Duodenal mucosa (tissue), 2 donors: Measurements from ENCODE around the gene KRT77.

Source experiments
- H3K27ac ChIP-seq: one replicate; pipeline ENCODE4 v1.7.0; 2013; ENCODE audit warnings: low read depth, low read length
- H3K27me3 ChIP-seq, 2 donors: one replicate each; pipeline ENCODE4 v1.7.0; 2013; ENCODE audit warnings: low read length in 2 of 2, control low read depth in 1 of 2; ENCODE audit not compliant: insufficient read depth in 2 of 2, control insufficient read depth in 1 of 2
- H3K36me3 ChIP-seq, 2 donors: one replicate each; pipeline ENCODE4 v1.7.0; 2013; ENCODE audit warnings: low read length in 2 of 2, control low read depth in 1 of 2; ENCODE audit not compliant: insufficient read depth in 2 of 2, control insufficient read depth in 1 of 2
- H3K4me1 ChIP-seq, 2 donors: one replicate each; pipeline ENCODE4 v1.7.0; 2013; ENCODE audit warnings: low read length in 2 of 2, control low read depth in 1 of 2; ENCODE audit not compliant: insufficient read depth in 2 of 2, control insufficient read depth in 1 of 2
- H3K4me3 ChIP-seq, 2 donors: one replicate each; pipeline ENCODE4 v1.7.0; 2013; ENCODE audit warnings: low read length in 2 of 2, low read depth in 1 of 2
- H3K9ac ChIP-seq, 2 donors: one replicate each; pipeline ENCODE4 v1.7.0; 2013; ENCODE audit warnings: low read length in 2 of 2, low read depth in 1 of 2
- H3K9me3 ChIP-seq, 2 donors: one replicate each; pipeline ENCODE4 v1.7.0; 2013; ENCODE audit warnings: low read length in 2 of 2, control low read depth in 1 of 2; ENCODE audit not compliant: control insufficient read depth in 1 of 2

Gene KRT77

DNA sequence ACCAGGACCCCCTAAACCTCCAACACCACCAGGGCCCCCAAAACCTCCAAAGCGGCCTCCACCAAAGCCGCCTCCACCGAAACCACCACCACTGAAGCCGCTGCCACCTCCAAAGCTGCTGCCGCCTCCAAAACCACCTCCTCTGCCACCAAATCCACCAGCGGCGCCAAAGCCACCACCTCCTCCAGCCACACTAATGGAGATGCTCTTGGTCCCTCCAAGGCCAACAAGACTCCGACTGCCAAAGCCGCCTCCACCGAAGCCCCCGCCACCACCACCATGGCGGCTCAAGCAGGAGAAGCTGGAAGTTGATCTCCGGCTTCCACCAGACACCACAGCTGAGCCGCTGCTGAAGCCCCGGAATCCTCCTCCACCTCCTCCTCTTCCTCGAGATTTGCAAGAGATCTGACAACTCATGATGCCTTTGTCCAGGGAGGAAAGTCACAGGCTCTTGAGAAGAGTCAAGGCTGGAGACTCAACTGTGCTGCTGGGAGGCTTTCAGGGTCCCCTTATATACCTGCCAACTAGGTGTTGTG, 51.5 kb downstream of the KRT77 start, which contains the start of gene KRT2:
KRT2 (minus strand) TSS at position 486 of the 536 bp plus-strand sequence; CDS start at position 417, 69 bp downstream.
- Histone ChIP-seq H3K4me1 (peaks cover 56 to 57% of the 10 kb centered on the region in 2 donors), H3K9ac (no peak within 1 kb of the TSS), H3K9me3 (no peaks in the 10 kb centered on the region), H3K4me3 (peak within 1 kb of the TSS in 1 of 2 donors; percentile 41), H3K36me3 (no peaks in the 10 kb centered on the region), H3K27ac (no peak within 1 kb of the TSS), H3K27me3 (peaks cover 0 to 3% of the 10 kb centered on the region in 2 donors)

DNA sequence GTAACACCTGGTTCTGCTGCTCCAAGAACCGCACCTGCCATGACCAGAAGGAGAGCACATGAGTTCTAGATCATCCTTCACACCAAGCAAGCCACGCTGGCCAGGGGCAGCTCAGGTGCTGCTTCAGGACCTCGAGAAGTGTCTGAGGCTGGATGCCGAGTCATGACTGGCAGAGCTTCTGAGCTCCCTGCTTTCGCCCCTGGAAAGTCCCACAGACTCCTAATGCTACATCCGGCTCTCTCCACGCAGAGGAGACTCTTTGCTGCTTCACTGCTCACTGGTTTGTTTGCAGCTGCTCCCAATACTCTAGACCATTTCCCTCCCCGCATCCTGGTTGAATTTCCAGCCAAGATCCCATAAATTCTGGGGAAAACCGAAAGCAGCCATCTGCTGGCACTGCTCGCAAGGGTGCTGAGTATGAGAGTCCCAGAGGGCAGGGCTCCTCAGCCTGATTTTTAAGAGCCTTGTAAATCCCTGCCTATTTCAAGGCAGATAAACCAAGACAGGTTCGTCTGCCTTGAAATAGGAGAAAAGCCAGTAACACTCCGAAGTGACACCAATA, 52.7 kb downstream of the KRT77 start:
- Histone ChIP-seq H3K9me3 (no peaks in the 10 kb centered on the region), H3K27ac (no peak overlapping the region), H3K9ac (peak overlapping the region in 1 of 2 donors; percentile 51), H3K4me3 (peak overlapping the region in 1 of 2 donors; percentile 41), H3K27me3 (peaks cover 0 to 3% of the 10 kb centered on the region in 2 donors), H3K36me3 (no peaks in the 10 kb centered on the region), H3K4me1 (peaks cover 54 to 57% of the 10 kb centered on the region in 2 donors)

DNA sequence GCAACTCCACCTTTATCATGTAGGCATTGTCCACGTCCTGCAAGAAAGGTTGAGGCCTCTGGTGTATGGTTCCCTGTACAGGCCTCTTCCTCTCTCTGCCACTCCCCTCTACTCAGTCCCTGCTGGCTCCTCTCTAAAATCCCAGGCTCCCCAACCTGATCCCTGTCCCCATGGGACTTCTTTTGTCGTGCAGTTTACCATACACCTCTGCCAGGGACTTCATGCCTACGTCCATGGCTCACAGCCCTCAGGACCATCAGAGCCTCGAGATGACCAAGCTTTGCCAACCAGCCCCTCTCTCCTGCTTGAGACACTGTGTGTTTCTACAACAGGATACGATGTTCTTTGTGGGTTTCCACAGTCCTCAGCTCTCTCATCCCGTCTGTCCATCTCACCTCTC, 54.3 kb downstream of the KRT77 start:
- H3K36me3 ChIP-seq = no peaks in the 10 kb centered on the region
- H3K27ac ChIP-seq = no peak overlapping the region
- no peaks in the 10 kb centered on the region for H3K9me3 ChIP-seq
- H3K4me1 ChIP-seq = peaks cover 57 to 60% of the 10 kb centered on the region in 2 donors
- peaks cover 0 to 3% of the 10 kb centered on the region in 2 donors for H3K27me3 ChIP-seq
- H3K4me3 ChIP-seq = no peak overlapping the region
- no peak overlapping the region for H3K9ac ChIP-seq

DNA sequence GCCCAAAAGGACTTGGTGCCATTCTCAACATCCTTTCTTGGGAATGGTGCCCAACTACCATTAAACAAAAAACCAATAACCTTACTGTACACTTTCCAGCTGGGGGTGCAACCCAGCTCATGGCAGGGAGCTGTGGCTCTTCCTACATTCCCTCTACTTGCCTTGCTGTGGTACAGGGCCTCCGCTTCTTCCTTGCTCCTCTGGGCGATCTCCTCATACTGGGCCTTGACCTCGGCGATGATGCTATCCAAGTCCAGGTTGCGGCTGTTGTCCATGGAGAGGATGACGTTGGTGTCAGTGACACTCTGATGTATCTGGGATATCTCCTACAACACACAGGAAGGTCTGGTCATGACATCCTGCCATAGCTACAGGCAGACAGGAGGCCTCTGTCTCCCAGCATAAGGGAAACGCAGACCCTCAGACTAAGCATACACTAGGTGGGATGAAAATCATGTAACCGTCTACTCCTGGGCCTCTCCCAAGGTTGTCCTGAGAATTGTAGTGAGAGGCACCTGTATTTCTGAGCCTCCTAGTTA, 55.2 kb downstream of the KRT77 start:
- no peaks in the 10 kb centered on the region for H3K9me3 ChIP-seq
- no peaks in the 10 kb centered on the region for H3K36me3 ChIP-seq
- peaks cover 57 to 60% of the 10 kb centered on the region in 2 donors for H3K4me1 ChIP-seq
- H3K27ac ChIP-seq = no peak overlapping the region
- H3K27me3 ChIP-seq = peaks cover 0 to 3% of the 10 kb centered on the region in 2 donors
- H3K9ac ChIP-seq = no peak overlapping the region
- H3K4me3 ChIP-seq = no peak overlapping the region

DNA sequence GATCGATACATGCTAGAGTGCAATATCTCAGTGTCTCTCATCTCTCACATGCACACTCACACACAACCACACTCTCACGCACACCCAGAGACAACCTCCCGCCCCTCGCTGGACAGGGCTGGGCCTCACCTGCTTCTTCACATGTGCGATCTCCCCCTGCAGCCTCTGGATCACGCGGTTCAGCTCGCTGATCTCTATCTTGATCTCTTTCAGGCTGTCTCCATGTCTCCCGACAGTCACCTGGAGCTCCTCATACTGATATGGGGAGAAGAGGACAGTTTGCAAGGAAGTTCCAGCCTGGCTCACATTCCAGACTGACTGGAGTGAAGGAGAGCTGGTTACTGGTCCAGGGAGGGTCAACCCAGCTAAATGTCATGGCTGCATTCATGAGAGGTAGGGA, 55.7 kb downstream of the KRT77 start:
- no peak overlapping the region for H3K27ac ChIP-seq
- H3K27me3 ChIP-seq = no peaks in the 10 kb centered on the region
- no peaks in the 10 kb centered on the region for H3K36me3 ChIP-seq
- H3K4me3 ChIP-seq = no peak overlapping the region
- H3K4me1 ChIP-seq = peaks cover 57 to 60% of the 10 kb centered on the region in 2 donors
- H3K9me3 ChIP-seq = no peaks in the 10 kb centered on the region
- H3K9ac ChIP-seq = no peak overlapping the region

DNA sequence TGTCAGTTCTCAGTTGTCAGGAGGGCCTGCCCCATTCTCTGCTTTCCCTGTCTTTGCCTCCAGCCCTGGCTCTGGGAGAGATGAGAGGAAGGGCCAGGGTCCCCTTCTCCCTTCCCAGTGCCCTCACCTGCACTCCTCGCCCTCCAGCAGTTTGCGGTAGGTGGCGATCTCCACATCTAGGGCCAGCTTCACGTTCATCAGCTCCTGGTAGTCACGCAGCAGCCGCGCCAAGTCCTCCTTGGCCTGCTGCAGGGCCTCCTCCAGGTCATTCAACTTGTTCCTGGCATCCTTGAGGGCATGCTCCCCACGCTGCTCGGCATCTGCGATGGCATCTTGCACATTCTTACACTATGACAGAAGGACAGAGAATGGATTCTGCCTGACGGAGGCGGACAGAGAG, 56.7 kb downstream of the KRT77 start:
- no peaks in the 10 kb centered on the region for H3K36me3 ChIP-seq
- H3K27me3 ChIP-seq = no peaks in the 10 kb centered on the region
- H3K4me3 ChIP-seq = no peak overlapping the region
- H3K9me3 ChIP-seq = no peaks in the 10 kb centered on the region
- peak overlapping the region; percentile 12 for H3K27ac ChIP-seq
- H3K9ac ChIP-seq = peak overlapping the region in 1 of 2 donors; percentile 28
- H3K4me1 ChIP-seq = peaks cover 57 to 60% of the 10 kb centered on the region in 2 donors

DNA sequence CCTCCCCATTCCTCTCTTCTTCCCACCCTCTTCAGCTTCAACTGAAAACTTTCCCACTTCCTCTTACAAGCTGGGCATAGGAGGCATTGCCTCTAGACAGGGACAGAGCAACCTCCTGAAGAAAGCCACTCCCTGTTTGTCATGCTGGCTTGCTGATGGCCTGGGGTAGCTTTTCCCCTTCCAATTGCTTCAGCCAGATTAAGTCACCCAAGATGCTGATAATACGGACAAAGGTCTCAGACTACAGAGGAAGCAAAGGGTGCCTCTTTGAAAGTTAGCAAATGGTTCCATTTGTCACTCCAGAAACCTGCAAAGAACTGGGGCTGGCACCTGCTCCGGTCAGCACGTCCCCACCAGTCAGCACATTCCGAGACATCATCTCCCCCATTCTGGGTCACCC, 57.3 kb downstream of the KRT77 start:
- H3K27ac ChIP-seq = peak overlapping the region; percentile 69
- H3K27me3 ChIP-seq = no peaks in the 10 kb centered on the region
- H3K4me3 ChIP-seq = peak overlapping the region in 1 of 2 donors; percentile 1
- H3K9ac ChIP-seq = peak overlapping the region; percentile 28 to 41
- H3K4me1 ChIP-seq = peaks cover 54 to 58% of the 10 kb centered on the region in 2 donors
- H3K9me3 ChIP-seq = no peaks in the 10 kb centered on the region
- no peaks in the 10 kb centered on the region for H3K36me3 ChIP-seq

DNA sequence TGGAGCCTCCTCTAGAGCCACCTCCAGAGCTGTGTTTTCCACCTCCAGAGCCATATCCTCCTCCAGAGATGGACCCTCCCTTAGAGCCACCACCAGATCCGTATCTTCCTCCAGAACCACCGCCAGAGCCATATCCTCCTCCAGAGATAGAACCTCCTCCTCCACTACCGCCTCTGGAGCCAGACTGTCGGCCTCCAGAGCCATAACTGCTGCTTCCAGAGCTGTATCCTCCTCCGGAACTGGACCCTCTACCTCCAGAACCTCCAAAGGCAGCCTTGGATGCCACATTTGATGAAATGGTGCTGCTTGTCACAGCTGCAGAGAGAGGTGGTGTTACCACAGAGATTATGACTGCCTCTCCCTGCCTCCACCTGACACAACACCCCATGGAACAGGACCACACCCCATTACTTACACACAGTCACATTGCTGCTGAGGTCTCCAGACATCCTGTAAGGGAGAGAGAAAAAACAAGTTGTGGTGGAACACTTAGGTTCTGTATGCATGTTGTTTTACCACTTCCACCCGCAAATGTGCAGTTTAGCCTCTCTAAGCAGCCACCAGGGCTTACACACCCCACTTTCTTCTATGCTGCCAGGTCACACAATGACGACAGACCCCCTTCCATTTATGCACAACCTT, 58.1 kb downstream of the KRT77 start:
- H3K27ac ChIP-seq = peak overlapping the region; percentile 69
- peak overlapping the region in 1 of 2 donors; percentile 1 for H3K4me3 ChIP-seq
- H3K4me1 ChIP-seq = peaks cover 46 to 51% of the 10 kb centered on the region in 2 donors
- no peaks in the 10 kb centered on the region for H3K27me3 ChIP-seq
- H3K9ac ChIP-seq = peak overlapping the region; percentile 28 to 41
- no peaks in the 10 kb centered on the region for H3K9me3 ChIP-seq
- no peaks in the 10 kb centered on the region for H3K36me3 ChIP-seq

DNA sequence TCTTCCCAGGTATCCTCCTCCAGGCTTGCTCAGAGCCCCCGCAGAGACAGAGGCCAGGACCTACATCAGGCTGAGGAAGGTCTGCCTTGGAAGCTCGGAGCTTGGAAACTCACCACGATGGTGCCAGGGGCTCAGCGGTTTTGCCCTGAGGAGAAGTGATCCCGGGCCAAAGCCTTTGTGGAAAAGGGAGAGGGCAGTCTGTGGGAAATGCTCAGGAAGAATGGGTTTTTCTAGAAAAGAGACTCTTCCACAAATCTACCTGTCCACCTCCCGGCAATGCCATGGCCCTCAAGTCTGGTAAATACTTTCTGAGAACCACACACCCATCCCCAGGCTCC, 59.3 kb downstream of the KRT77 start:
- Histone ChIP-seq H3K27ac (no peak overlapping the region), H3K36me3 (no peaks in the 10 kb centered on the region), H3K27me3 (no peaks in the 10 kb centered on the region), H3K9ac (no peak overlapping the region), H3K9me3 (no peaks in the 10 kb centered on the region), H3K4me3 (no peak overlapping the region), H3K4me1 (peaks cover 40 to 45% of the 10 kb centered on the region in 2 donors)
